Central memory CD4-positive, alpha-beta T cell (primary cell): ENCODE data around the gene KRTAP5-10.
"Not testable (repeated sequence)": the region's sequence is repeated elsewhere in the genome, so short reads cannot be mapped to it uniquely, and the experiment has no call there.

Experiments used
- DNase-seq: peaks from one replicate; pipeline ENCODE4 v3.0.0; 2022

KRTAP5-10 gene

DNA sequence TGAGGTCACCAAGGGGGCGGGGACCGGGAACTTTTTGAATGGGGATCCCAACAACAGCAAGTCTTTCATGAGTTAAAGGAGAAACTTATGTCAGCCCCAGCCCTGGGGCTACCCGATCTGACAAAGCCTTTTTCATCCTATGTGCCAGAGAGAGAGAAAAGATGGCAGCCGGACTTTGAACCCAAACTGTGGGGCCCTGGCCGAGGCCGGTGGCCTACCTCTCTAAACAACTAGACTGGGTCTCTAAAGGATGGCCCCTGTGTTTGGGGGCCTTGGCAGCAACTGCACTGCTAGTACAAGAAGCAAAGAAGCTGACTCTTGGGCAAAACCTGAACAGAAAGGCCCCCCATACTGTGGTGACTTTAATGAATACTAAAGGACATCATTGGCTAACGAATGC is 48.6 kb downstream of the KRTAP5-10 start:
- not testable (repeated sequence) for DNase-seq

- DNase-seq: not testable (repeated sequence)
Measured at GRCh38 chr11:71614366-71614917, 49.1 kb downstream of the KRTAP5-10 start.

DNA sequence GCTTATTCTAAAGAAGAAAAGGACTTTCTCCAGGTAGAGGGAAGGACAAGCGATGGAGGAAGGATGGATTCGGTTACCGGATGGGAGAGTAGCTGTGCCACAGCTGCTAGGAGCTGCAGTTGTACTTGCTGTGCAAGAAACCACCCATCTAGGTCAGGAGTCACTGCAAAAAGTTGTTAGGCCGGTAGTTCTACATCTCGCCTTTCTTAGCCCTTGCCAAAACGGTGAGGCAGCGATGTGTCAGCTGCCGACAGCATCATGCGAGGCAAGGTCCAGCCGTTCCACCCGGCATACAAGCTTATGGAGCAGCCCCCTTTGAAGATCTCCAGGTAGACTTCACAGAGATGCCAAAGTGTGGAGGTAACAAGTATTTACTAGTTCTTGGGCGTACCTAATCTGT is 49.6 kb downstream of the KRTAP5-10 start:
- not testable (repeated sequence) for DNase-seq
